ENCODE measurements around the gene PALM2AKAP2. TPM values are rescaled to one million over a fixed set of nuclear protein-coding genes. Genes with fewer than 3 reads are reported as not detected.

The PALM2AKAP2 gene
- total RNA-seq, 6 donors from 2014 or later = 5.2 to 27.2 (median 8.8) TPM

- 73 to 81% methylated on average over 3 of the region's 3 CpGs for WGBS, 2 donors
- TF ChIP-seq CTCF (IDR thresholded peaks at IDR 0.05) (no peak), POLR2A (IDR thresholded peaks at IDR 0.05) (no peak), EP300 (IDR thresholded peaks at IDR 0.05) (no peak), POLR2AphosphoS5 (IDR thresholded peaks at IDR 0.05) (no peak)
- Histone ChIP-seq H3K27ac (no peak overlapping the region), H3K36me3 (no peaks in the 10 kb centered on the region), H3K27me3 (no peaks in the 10 kb centered on the region), H3K9me3 (no peaks in the 10 kb centered on the region), H3K4me3 (no peak overlapping the region), H3K4me1 (peaks cover 0 to 2% (median 0%) of the 10 kb centered on the region in 4 donors)
- DNase-seq (no peak), ATAC-seq (ENCODE audit: low FRiP score in 2 of 2) (no peak)
Measured at GRCh38 chr9:109759589-109759988, 20.4 kb upstream of the PALM2AKAP2 start.

GRCh38 chr9:109765278-109765677 lies 14.7 kb upstream of the PALM2AKAP2 start:
- H3K36me3 ChIP-seq = no peaks in the 10 kb centered on the region
- no peak for TF ChIP-seq EP300 (IDR thresholded peaks at IDR 0.05)
- TF ChIP-seq POLR2AphosphoS5 (IDR thresholded peaks at IDR 0.05) = no peak
- TF ChIP-seq POLR2A (IDR thresholded peaks at IDR 0.05) = no peak
- H3K4me3 ChIP-seq = no peak overlapping the region
- no peak overlapping the region for H3K27ac ChIP-seq
- DNase-seq = no peak
- H3K9me3 ChIP-seq = no peaks in the 10 kb centered on the region
- ATAC-seq (ENCODE audit: low FRiP score in 2 of 2) = no peak
- no peaks in the 10 kb centered on the region for H3K4me1 ChIP-seq
- no peaks in the 10 kb centered on the region for H3K27me3 ChIP-seq
- 92 to 94% methylated on average over 2 of the region's 2 CpGs for WGBS, 2 donors

GRCh38 chr9:109765830-109766229 lies 14.2 kb upstream of the PALM2AKAP2 start:
- ATAC-seq (ENCODE audit: low FRiP score in 2 of 2) = no peak
- no peak for DNase-seq
- H3K4me3 ChIP-seq = no peak overlapping the region
- TF ChIP-seq POLR2A (IDR thresholded peaks at IDR 0.05) (no peak), POLR2AphosphoS5 (IDR thresholded peaks at IDR 0.05) (no peak), CTCF (IDR thresholded peaks at IDR 0.05) (no peak), EP300 (IDR thresholded peaks at IDR 0.05) (no peak)
- H3K27ac ChIP-seq = no peak overlapping the region
- 69 to 70% methylated on average over 3 of the region's 3 CpGs for WGBS, 2 donors
- no peaks in the 10 kb centered on the region for H3K4me1 ChIP-seq
- H3K9me3 ChIP-seq = no peaks in the 10 kb centered on the region
- H3K36me3 ChIP-seq = no peaks in the 10 kb centered on the region
- no peaks in the 10 kb centered on the region for H3K27me3 ChIP-seq

DNA sequence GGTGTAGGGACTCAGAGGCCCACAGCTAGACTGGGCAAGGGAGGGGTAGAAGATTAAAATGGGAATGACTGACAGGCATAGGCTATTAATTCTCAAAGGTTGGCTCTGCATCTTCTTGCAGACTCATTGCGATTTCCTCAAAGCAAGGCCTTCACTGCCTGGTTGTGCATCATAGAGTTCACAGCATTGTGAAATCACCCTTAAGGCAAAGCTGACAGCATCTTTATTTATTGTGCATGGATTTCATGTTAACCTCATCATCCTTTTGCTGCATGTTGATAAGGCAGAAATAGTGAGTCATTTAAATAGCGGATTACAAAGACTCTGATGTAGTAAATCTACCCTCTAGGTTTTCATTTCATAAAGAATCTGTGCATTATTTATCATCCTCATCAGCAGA lies 13.6 kb upstream of the PALM2AKAP2 start:
- Histone ChIP-seq H3K4me1 (no peaks in the 10 kb centered on the region), H3K36me3 (no peaks in the 10 kb centered on the region), H3K27me3 (no peaks in the 10 kb centered on the region), H3K9me3 (no peaks in the 10 kb centered on the region), H3K4me3 (no peak overlapping the region), H3K27ac (no peak overlapping the region)
- DNase-seq (no peak), ATAC-seq (ENCODE audit: low FRiP score in 2 of 2) (no peak)
- 90 to 94% methylated on average over 2 of the region's 2 CpGs for WGBS, 2 donors
- TF ChIP-seq POLR2AphosphoS5 (IDR thresholded peaks at IDR 0.05) (no peak), POLR2A (IDR thresholded peaks at IDR 0.05) (no peak), CTCF (IDR thresholded peaks at IDR 0.05) (no peak), EP300 (IDR thresholded peaks at IDR 0.05) (no peak)

GRCh38 chr9:109767404-109767803 lies 12.6 kb upstream of the PALM2AKAP2 start:
- WGBS, 2 donors = 40 to 46% methylated on average over 4 of the region's 4 CpGs
- no peak overlapping the region for H3K4me3 ChIP-seq
- H3K9me3 ChIP-seq = no peaks in the 10 kb centered on the region
- ATAC-seq (ENCODE audit: low FRiP score in 2 of 2) (no peak), DNase-seq (no peak)
- H3K4me1 ChIP-seq = peaks cover 0 to 6% (median 0%) of the 10 kb centered on the region in 4 donors
- no peak overlapping the region for H3K27ac ChIP-seq
- H3K27me3 ChIP-seq = no peaks in the 10 kb centered on the region
- TF ChIP-seq EP300 (IDR thresholded peaks at IDR 0.05) (no peak), CTCF (IDR thresholded peaks at IDR 0.05) (no peak), POLR2AphosphoS5 (IDR thresholded peaks at IDR 0.05) (no peak), POLR2A (IDR thresholded peaks at IDR 0.05) (no peak)
- H3K36me3 ChIP-seq = no peaks in the 10 kb centered on the region

Data from upper lobe of left lung (tissue), 6 donors.